Kidney capillary endothelial cell (primary cell): ENCODE measurements around the gene BMI1.

Experiments
- DNase-seq: peaks from one replicate; pipeline ENCODE4 v3.0.0-alpha.2; 2018; ENCODE audit warnings: low spot score

Gene BMI1

DNA sequence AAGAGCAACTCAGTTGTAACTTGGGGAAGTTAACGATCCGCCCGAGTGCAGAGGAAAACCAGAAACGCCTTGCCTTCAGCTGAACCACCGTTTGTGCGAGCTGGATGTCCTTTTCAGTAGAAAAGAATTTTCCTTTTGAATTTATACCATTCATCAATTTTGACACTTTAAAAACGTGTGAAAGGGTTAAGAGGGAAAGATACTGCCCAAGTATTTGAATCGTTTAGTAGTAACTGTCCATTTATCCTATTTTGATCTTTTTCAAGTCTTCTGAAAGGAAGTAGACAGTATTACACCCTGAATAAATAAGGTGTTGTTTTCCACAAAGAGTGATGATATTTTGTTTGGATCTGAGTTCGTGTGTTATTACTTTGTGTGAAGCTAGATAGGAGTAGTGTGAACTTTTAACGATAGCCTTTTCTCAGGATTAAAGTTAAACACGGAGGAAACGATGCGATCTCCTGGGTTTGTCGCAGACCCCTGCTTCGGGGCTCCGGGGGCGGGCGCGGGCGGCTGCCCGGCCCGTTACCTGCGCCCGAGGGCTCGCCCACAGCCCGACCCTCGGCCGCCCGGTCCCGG lies 830 bp upstream of the BMI1 start:
- DNase-seq, result no peak

DNA sequence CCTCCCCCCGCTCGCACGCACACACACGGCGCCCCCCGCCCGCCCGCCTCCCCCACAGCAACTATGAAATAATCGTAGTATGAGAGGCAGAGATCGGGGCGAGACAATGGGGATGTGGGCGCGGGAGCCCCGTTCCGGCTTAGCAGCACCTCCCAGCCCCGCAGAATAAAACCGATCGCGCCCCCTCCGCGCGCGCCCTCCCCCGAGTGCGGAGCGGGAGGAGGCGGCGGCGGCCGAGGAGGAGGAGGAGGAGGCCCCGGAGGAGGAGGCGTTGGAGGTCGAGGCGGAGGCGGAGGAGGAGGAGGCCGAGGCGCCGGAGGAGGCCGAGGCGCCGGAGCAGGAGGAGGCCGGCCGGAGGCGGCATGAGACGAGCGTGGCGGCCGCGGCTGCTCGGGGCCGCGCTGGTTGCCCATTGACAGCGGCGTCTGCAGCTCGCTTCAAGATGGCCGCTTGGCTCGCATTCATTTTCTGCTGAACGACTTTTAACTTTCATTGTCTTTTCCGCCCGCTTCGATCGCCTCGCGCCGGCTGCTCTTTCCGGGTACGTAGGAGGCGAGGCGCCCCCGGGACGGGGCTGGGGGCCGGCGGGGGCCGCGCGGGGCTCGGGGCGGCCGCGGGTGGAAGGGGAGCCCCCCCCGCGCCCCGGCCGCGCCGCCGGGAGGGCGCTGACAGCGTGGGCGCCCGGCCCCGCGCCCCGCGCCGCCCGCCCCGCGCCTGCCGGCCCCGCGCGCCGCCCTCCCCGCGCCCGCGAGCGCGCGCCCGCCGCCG lies 441 bp downstream of the BMI1 start:
- DNase-seq, result no peak

GRCh38 chr10:22321924-22322640 lies 1.2 kb downstream of the BMI1 start:
- DNase-seq, result no peak

DNA sequence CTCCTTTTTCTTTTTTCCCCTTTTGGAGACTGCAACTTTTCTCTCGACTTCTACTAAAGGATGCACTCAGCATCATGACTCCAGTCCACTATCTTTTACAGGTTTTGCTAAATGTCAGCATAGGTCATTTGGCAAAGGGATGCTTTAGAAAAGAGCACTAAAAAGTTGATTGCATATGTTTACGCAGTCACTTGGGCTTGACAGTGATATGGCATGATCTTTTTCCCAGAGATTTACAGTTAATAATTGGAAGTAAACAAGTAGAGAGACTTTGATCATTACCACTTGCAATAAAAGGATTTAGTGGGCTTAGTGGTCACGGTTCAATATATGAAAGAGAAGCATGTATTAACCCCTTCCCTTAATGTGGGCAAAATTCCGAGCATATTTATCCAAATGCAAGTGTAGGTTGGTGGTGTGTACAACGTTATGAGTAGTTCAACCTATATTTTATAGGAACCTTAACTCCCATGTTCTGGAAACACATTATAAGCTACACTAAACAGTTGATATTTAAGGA lies 1.8 kb downstream of the BMI1 start:
- DNase-seq, result no peak

GRCh38 chr10:22323538-22324305 lies 2.8 kb downstream of the BMI1 start:
- no peak for DNase-seq

- DNase-seq, result no peak
Observed at GRCh38 chr10:22324413-22324812, 3.5 kb downstream of the BMI1 start.

GRCh38 chr10:22324893-22325271 lies 4.0 kb downstream of the BMI1 start:
- no peak for DNase-seq

GRCh38 chr10:22325272-22326144 lies 4.6 kb downstream of the BMI1 start:
- no peak for DNase-seq

- no peak for DNase-seq
Observed at GRCh38 chr10:22326145-22326702, 5.3 kb downstream of the BMI1 start.

DNA sequence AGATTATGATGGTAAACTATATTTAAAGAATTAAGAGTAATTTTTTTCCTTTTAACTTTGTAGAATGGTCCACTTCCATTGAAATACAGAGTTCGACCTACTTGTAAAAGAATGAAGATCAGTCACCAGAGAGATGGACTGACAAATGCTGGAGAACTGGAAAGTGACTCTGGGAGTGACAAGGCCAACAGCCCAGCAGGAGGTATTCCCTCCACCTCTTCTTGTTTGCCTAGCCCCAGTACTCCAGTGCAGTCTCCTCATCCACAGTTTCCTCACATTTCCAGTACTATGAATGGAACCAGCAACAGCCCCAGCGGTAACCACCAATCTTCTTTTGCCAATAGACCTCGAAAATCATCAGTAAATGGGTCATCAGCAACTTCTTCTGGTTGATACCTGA lies 8.3 kb downstream of the BMI1 start:
- DNase-seq, result no peak

GRCh38 chr10:22332116-22332692 lies 11.3 kb downstream of the BMI1 start:
- DNase-seq, result no peak

- DNase-seq, result no peak
Observed at GRCh38 chr10:22333167-22333974, 12.5 kb downstream of the BMI1 start.

- DNase-seq, result no peak
Observed at GRCh38 chr10:22333975-22334282, 13.0 kb downstream of the BMI1 start.

GRCh38 chr10:22334414-22335172 lies 13.7 kb downstream of the BMI1 start:
- DNase-seq, result no peak

GRCh38 chr10:22335173-22335933 lies 14.5 kb downstream of the BMI1 start:
- no peak for DNase-seq

- DNase-seq, result no peak
Observed at GRCh38 chr10:22338185-22338900, 17.4 kb downstream of the BMI1 start.

GRCh38 chr10:22338931-22339330 lies 18.0 kb downstream of the BMI1 start:
- DNase-seq, result no peak
